Stimulated activated CD4-positive, alpha-beta T cell treated with anti-CD3 and anti-CD28 coated beads, Interleukin-2, amount 100 ng/mL, for 24 hours (primary cell): ENCODE data around the gene CEP19.

Experiments
- DNase-seq, 2 donors: peaks; one replicate each; pipeline ENCODE4 v3.0.0-alpha.2; 2020

The CEP19 gene

DNA sequence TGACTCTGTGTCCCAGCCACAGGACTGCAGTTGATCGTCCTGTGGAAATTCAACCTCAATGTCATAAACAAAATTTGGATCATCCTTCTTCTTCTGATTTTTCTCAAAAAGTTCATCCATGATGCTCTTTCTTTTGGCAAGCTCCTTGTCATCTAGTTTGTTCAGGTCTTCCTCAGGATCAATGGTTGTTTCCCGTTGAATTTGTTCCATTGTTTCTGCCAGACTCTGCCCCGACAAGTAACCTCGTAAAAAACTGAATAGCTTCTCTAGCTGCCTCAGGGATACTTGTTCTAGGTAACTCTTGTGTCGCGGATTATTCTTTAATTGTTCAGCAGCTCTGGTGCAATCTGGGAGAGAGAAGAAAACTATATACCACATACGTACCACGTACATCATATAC lies 4.5 kb downstream of the CEP19 start:
- no peak for DNase-seq

DNA sequence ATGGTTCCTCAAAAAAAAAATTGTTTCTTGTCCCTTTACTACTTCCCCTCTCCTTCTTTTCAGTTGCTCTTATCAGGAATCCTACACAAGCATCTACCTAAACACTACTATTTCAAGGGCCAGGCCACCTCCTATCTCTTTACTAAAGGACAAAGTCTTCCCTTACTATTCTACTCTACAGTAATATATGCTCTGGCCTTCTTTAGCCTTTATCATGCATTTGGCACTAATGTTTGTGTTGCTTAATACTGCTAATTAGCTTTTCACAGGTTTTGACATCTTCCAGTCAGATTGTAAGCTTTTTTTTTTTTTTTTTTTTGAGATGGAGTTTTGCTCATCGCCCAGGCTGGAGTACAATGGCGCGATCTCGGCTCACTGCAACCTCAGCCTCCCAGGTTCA lies 5.3 kb downstream of the CEP19 start:
- no peak for DNase-seq

- DNase-seq, result no peak
Measured at GRCh38 chr3:196706327-196706726, 5.7 kb downstream of the CEP19 start.

DNA sequence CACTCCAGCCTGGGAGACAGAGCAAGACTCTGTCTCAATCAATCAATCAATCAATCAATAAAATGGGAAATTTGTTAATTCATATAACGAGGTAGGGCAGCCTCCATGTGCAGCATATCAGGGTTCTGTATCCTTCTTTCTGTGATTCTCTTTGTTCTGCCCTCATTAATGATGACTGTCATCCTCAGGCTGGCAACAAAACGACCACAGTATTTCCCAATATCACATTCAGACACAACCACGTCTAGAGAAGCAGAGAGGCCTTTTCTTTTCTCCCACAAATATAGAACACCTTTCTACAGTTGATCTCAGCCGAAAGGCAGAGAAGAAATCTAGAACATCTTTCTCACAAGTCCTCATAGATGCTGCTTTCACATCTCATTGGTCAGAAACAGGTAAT lies 11.2 kb downstream of the CEP19 start:
- no peak for DNase-seq

GRCh38 chr3:196699749-196700148 lies 12.3 kb downstream of the CEP19 start:
- DNase-seq, result no peak

- no peak for DNase-seq
Measured at GRCh38 chr3:196697270-196697669, 14.8 kb downstream of the CEP19 start.

DNA sequence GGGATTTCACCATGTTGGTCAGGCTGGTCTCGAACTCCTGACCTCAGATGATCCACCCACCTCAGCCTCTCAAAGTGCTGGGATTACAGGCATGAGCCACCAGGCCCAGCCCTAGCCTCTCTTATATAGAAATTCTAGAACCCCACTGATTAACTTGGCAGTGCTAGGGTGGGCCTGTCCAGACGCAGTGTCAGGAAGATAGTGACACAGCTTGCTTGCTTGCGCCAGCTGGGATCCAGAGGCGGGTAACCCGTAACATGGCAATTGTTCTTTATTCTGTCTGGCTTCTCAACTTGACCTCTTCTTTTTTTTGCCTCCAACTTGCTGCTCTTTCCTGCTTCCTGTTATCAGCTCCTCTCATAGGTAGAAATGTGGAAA lies 16.2 kb downstream of the CEP19 start:
- no peak for DNase-seq

- DNase-seq, result peak; percentile 23 to 40
Measured at GRCh38 chr3:196694941-196695848, 16.9 kb downstream of the CEP19 start.

DNA sequence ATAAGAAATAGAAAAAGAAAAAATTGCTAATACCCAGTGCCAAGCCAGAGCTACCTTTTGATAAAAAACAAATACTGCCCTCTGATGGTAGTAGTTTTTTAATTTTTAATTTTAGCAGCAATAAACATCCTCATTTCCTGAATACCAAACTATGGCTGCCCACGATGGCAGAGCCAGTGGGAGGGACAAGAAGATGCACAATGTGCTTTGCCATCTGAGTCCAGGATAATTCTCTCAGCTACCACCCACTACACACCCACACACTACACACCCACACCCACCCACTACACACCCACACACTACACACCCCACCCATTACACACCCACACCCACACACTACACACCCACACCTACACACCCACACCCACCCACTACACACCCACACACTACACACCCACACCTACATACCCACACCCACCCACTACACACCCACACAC lies 17.8 kb downstream of the CEP19 start:
- DNase-seq, result peak; percentile 18 to 25

- DNase-seq, result no peak
Measured at GRCh38 chr3:196691386-196691785, 20.7 kb downstream of the CEP19 start.

DNA sequence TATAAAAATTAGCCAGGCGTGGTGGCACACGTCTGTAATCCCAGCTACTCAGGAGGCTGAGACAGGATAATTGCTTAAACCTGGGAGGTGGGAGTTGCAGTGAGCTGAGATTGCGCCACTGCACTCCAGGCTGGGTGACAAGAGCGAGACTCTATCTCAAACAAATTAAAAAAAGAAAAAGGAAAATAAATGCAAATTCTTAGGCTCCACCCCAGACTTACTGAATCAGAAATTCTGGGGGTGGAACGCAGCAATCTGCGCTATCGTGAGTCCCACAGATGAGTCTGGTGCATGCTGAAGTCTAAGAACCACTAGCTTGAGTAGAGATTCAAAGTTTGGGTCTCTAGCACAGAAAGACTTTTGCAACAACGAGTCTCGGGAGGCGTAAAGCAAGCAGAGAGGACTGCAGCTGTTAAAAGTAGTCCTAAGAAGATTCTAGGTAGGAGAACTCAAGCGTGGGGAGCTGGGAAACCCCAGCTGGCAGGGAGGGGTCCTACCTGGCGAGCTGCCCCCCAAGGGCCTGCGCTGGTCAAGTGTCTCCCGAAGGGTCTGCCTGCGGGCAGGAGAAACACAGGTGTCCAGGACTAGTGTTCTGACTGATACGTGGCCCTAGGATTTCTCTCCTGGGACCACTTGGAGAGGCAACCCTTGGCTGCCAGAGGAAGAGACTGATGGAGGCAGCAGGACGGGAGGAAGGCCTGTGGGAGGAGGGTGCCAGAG lies 21.9 kb downstream of the CEP19 start:
- no peak for DNase-seq

DNA sequence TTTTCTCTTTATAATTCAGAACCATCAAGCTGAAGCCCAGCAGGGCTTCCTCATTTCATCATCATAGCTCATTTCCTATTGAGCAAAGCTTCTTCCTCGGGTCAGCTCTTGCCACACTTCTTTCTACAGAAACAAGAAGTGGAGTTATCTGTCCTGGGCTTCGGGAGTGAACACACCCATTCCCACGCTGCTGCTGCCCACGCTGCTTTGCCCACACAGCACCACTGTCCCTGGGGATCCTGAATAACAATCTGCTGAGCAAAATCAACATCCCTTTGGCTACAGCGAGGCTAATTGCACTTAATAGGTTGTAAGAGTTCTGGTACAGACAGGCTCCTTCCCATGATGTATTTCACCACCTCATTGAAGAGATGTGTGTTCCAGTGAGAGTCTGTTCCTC lies 23.7 kb downstream of the CEP19 start:
- DNase-seq, result no peak

GRCh38 chr3:196686436-196686835 lies 25.6 kb downstream of the CEP19 start:
- DNase-seq, result no peak

- DNase-seq, result peak; percentile 66 to 71
Measured at GRCh38 chr3:196684548-196685407, 27.3 kb downstream of the CEP19 start.

GRCh38 chr3:196677931-196678330 lies 34.1 kb downstream of the CEP19 start:
- DNase-seq, result no peak

- DNase-seq, result no peak
Measured at GRCh38 chr3:196677353-196677752, 34.7 kb downstream of the CEP19 start.

DNA sequence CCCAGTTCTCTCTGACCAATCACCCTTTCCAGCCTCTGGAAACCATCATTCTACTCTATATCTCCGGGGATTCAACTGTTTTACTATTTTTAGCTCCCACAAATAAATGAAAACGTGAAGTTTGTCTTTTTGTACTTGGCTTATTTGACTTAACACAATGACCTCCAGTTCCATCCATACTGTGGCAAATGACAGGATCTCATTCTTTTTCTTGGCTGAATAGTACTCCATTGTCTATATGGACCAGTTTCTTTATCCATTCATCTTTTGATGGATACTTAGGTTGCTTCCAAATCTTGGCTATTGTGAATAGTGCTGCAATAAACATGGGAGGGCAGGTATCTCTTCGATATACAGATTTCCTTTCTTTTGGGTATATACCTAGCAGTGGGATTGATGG lies 38.4 kb downstream of the CEP19 start:
- DNase-seq, result no peak

- no peak for DNase-seq
Measured at GRCh38 chr3:196670339-196670738, 41.7 kb downstream of the CEP19 start.

GRCh38 chr3:196667056-196667825 lies 44.8 kb downstream of the CEP19 start:
- no peak for DNase-seq

DNA sequence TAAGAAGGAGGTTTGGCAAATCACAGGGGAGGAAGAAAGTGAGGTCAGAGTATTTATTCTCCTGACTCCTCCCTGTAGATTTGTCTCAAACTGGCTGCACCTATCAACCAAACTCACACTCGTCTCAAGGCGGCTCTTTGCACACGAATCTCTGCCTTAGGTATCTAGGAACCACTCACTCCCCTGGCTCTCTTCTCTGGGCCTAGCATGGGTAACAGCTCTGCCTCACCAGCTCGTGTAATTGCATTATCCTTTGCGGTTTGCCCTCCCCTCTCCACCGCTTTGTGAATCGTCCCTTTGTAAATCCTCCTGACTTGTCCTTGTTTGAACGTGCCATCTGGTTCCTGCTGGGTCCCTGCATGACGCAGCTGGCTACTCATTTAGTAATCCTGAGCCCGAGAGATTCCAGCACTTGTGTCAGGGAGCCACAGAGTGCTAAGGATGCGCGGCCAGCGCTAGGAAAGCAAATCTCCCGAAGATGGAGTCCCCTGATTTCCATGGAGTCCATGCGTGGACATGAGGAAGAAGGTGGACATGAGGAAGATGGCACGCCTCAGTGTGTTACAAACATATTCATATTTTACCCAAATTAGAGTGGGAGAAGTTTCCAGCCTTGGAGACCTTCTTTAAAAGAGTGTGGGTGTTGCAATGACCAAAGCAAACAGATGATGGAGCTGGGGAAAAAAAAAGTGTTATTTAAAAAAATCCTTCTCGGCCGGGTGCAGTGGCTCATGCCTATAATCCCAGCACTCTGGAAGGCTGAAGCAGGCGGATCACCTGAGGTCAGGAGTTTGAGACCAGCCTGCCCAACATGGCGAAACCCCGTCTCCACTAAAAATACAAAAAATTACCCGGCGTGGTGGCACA lies 45.8 kb downstream of the CEP19 start:
- DNase-seq, result no peak
